Superior temporal gyrus (tissue), 1 donor: ENCODE measurements around the gene PPP2R3C.
"Not testable (repeated sequence)": the region's sequence is repeated elsewhere in the genome, so short reads cannot be mapped to it uniquely, and the experiment has no call there.

ENCODE experiments used
- DNase-seq: peaks from one replicate; pipeline ENCODE4 v3.0.0-alpha.2; 2016; ENCODE audit errors: extremely low spot score

The PPP2R3C gene

DNA sequence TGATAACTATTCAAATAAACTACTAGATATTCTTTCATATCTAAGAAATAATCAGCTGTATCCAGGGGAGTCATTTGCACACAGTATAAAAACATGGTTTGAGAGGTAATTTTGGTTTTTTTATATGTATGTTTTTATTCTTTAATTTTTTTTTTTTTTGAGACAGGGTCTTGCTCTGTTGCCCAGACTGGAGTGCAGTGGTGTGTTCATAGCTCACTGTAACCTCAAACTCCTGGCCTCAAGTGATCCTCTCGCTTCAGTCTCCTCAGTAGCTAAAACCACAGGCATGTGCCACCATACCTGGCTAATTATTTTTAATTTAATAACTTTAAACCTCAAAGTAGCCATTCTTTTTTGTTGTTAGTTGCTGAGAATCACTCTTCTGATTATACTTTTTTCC, 2.3 kb upstream of the PPP2R3C start:
- no peak for DNase-seq

DNA sequence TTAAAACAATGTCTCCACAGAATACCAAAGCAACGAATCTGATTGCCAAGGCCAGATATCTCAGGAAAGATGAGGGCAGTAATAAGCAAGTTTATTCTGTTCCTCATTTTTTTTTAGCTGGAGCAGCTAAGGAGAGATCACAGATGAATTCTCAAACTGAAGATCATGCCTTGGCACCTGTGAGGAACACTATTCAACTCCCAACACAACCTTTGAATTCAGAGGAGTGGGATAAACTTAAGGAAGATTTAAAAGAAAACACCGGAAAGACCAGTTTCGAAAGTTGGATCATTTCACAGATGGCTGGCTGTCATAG, 1.6 kb upstream of the PPP2R3C start:
- no peak for DNase-seq

DNA sequence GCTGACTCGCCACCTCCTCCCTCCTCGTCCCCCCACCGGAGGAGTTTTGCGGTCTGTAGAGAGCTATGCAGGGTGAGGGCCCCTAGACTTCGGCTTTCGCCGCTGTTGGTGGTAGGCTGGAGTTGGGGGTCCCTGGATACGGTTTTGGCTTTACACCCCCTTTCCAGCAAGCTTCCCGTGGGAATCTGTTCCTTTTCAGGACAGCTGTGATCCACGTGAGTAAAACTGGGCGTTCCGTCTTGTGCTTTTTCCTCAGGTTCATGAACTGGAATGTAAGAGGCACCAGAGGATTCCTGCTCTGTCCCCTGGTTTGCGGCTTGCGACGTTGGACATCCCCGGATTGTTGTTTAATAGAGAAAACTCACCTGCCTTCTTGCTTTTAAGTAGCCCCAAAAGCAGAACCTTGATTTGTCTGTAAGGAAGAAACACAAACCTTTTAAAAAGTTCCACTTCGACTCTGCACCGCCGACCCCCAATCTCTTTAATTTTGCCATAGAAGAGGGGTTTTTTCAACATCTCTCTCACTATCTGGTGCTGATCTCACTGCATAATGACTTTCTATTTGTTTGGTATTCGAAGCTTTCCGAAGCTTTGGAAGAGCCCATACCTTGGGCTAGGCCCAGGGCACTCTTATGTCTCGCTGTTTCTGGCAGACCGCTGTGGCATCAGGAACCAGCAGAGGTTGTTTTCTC, 1.1 kb upstream of the PPP2R3C start:
- no peak for DNase-seq

DNA sequence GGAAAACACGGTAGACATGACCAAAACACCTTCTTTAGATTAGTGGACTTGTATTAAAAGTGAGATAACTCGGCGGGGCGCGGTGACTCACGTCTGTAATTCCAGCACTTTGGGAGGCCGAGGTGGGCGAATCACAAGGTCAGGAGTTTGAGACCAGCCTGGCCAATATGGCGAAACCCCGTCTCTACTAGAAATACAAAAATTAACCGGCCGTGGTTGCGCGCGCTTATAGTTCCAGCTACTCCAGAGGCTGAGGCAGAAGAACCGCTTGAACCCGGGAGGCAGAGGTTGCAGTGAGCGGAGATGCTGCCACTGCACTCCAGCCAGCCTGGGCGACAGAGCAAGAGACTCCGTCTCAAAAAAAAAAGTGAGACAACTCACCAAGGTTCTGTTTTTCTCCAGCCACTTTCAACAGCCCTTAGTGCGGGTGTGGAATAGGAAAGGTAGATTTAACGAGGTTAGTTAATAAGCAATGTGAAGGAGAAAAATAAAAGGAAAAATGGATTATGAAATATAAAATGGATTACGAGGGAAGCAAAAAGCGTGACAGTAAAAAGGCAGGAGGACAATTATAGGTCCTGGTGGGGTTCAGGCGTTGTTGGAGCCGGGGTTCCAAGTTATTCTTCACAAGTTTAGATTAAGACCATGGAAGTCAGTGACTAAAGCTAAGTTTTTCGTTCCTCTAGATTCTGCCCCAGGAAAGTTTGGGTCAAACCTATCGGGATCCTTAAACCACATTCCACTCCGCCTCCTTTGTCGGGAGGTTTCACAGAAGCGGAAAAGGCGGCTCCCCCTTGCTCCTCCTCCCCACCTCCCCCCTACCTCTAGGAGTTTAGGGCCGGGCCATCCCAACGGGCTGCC, 534 bp downstream of the PPP2R3C start:
- no peak for DNase-seq

DNA sequence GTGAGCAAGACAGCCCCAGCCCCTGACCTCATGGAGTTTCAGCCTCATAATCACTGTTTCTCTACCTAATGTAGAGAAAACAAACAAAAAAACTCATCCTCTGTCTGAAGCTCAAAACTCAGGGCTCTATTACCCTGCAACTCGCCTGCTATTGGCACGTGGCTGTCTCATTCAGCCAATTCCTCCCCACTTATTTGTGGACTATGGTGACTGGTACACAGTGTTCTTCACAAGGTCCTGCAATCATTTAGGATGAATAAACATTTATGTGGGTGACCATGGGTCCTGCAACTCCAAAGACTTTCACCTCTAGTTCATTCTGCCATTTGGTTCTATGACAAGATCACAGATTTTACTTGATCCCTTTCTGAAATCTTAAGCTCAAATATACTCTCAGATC, 4.7 kb downstream of the PPP2R3C start:
- DNase-seq: no peak

DNA sequence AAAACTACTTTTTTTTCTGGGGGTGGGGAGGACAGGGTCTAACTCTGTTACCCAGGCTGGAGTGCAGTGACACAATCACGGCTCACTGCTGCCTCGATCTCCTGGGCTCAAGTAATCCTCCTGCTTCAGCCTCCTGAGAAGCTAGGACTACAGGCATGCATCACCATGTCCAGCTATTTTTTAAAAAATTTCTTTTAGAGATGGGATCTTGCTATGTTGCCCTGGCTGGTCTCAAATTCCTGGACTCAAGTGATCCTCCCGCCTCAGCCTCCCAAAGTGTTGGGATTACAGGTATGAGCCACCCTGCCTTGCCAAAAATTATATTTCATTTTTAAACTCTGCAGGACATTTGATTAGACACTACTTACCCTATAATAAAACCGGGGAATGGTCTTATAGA, 5.5 kb downstream of the PPP2R3C start:
- DNase-seq: no peak

DNA sequence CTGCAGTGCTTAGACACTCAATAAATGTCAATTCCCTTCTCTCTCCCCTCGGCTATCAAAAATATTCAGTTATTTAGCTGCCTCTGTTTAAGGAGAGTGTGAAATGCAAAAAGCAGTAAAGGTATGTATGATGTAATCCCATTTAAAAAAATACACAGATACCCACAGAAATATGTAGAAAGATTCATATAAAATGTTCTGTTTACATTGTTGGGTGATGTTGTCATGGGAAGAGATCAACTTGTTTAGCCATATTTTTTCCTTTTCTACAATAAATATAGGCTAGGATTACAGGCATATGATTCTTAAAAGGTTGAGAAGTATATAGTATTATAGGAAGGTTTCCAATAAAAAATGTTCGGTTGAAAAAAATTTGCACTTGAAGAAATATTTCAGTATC, 7.8 kb downstream of the PPP2R3C start:
- DNase-seq: no peak

DNA sequence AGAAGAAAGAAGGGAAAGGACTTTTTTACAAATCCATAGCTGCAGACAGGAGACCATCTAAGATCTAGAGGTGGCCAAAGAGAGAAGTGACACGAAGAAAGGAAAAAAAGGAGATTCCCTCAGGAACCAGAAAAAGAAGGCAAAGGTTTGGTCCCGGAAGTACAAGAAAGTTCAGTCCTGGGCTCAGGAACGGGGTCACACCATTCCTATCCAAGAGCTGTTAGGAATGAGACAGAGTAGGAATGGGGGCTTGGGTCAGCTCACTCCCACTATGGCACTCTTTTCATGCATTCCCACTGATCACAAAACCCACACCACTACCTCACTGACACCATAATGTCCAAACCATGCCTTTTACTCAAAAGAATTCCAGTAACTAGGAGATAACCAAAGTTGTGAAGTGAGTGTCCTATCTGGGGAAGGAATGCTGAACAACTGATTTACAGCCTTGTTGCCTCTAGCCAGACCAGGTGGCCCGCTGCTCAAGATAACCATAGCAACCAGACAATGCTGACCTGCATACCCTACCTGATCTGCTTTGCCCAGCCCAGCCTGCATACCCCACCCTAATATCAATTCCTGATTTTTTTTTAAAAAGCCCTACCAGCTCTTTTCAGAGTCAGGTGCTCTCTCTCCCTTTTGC, 8.4 kb downstream of the PPP2R3C start:
- no peak for DNase-seq

DNA sequence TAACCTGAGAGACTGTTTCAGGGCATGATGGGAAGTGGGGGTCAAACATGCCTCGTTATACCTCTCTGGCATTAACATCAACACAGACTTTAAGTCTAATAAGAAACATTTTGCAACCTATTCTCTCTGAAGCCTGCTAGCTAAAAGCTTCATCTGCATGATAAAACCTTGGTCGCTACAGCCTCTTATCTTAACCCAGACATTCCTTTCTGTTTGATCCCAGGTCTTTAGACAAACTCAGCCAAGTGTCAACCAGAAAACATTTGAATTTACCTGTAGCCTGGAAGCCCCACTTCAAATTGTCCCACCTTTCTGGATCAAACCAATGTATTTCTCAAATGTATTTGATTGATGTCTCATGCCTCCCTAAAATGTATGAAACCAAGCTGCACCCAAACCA, 9.1 kb downstream of the PPP2R3C start:
- DNase-seq: no peak

DNA sequence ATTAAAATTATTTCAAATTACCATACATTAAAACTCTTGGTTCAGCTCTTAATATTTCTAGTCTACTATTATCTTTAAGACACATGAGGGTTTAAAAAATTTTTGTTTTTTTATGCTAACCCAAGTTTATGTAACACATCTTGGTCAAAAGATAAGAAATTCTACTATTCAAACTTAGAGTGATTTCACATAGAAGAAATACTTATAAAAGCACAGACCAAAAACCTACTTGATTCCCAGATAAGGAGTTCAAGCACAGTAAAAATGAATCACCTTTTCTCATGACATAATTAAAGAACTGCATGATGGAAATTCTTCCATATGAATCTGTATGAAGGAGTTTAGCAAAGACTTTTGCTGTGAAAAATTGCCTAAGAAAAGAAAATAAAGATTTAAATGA, 13.9 kb downstream of the PPP2R3C start:
- no peak for DNase-seq

DNA sequence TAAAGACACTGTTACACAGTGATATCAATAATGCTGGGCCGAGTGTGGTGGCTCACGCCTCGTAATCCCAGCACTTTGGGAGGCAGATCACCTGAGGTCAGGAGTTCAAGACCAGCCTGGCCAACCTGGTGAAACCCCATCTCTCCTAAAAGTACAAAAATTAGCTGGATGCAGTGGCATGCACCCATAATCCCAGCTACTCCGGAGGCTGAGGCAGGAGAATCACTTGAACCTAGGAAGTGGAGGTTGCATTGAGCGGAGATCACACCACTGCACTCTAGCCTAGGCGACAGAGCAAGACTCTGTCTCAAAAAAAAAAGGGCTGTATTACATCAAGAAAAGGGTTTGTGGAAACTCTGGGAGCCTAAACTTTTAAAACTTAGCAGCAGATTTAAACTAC, 27.1 kb downstream of the PPP2R3C start:
- DNase-seq: not testable (repeated sequence)

DNA sequence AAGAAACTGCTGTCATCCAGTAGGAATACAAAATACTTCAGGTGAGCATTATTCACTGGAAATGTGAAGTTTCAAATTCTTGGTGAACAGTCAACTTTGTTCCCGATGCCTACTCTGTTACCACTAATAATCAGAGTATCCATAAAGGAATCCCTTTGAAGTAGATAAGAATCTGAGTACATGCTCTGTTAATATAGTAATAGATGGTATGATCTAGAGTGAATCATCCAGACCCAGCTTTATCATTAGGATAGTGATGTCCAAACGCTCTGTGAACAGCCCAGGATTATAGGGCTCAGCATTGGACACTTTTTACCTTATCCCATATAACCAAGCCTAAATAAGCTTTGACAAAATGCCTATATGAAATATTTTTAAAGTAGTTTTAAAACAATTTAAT, 33.3 kb downstream of the PPP2R3C start:
- no peak for DNase-seq

DNA sequence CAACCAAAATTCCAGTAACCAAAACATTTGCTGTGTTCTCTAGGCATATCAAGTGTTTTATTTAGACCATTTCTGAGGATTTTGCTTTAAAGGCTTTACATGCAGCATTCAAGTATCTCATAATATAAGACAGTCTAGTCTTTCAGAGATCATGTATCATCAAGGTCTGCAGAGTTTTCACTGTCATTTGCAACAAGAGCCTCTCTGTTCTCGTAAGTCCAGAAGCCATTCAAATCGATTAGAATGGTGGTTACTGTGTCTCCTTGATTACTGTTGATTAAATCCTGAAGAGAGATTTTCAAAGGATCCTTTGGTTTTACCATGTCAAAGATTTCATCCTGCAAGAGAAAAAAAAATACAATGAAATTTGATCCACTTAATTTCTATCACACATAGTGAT, 36.3 kb downstream of the PPP2R3C start:
- DNase-seq: no peak

DNA sequence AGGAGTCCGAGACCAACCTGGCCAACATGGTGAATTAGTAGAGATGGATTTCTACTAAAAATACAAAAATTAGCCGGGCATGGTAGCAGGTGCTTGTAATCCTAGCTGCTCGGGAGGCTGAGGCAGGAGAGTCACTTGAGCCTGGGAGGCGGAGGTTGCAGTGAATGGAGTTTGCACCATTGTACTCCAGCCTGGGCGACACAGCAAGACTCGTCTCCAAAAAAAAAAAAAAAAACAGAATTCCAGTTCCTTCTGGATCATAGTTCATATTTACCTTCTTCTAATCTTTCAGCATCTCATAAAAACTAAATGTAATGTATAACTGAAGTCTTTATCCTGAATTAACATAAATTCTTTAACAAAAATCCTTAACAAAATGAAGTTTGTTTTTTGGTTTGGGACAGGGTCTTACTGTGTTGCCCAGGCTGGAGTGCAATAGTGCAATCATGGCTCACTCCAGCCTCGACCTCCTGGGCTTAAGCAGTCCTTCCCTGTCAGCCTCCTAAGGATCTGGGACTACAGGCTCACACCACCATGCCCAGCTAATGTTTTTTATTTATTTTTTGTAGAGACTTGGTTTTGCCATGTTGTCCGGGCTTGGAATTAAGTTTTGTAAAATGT, 38.1 kb downstream of the PPP2R3C start:
- DNase-seq: no peak

DNA sequence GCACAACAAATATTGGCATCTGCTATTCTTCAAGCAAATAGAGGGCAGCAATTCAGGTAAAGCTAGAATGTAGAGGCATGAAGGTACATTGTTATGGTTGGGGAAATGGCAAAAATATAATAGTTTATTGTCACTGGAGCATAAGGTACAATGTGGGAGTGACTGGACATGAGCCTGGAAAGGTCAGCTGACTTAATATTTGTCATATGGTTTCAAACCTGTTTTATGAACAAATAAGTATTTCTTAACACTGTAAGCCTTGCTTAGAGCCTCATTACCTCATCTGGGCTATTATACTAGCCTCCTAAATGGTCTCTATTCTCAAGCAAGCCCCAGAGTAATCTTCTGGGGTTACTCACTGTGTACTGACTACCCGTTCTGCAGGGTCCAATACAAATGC, 42.0 kb downstream of the PPP2R3C start:
- DNase-seq: no peak

DNA sequence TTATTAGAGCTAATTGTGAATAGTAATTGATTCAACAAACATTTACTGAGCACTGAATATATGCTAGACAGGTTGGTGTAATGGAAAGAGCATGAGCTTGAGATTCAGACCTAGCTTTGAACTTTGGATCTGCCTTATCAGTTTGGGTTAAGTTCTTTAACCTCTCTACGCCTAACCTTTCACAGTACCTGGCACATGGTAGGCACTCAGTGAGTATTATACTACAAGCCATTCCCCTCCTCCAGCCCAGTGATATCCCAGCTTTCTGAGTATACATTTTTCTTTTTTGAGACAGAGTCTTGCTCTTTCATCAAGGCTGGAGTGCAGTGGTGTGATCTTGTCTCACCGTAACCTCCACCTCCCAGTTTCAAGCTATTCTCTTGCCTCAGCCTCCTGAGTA, 43.7 kb downstream of the PPP2R3C start:
- no peak for DNase-seq

DNA sequence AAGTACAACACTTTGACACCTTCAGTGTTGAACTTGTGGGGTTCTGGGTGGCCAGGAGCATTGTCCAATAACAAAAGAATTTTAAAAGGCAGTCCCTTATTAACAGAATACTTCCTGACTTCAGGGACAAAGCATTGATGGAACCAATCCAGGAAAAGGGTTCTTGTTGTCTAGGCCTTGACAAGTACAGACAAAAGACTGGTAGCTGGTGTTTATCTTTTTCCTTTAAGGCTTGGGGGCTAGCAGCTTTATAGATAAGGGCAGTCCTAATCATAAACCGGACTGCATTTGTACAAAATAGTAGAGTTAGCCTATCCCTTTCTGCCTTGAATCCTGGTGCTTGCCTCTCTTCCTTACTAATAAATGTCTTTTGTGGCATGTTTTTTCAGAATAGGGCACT, 48.3 kb downstream of the PPP2R3C start:
- no peak for DNase-seq

DNA sequence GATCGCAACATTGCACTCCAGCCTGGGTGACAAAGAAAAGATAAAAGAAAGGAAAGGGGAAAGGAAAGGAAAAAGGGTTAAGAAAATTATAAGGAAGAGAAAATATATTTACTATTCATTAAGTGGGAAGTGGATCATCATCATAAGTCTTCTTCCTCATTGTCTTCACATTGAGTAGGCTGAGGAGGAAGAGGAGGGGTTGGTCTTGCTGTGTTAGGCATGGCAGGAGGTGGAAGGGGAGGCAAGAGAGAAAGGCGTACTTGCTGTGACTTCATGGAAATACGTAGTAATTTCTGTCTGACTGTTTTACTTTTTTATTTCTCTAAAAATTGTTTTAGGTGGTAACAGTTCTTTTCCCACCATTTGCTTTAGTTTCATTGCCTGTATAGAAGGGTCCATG, 49.6 kb downstream of the PPP2R3C start:
- DNase-seq: no peak

DNA sequence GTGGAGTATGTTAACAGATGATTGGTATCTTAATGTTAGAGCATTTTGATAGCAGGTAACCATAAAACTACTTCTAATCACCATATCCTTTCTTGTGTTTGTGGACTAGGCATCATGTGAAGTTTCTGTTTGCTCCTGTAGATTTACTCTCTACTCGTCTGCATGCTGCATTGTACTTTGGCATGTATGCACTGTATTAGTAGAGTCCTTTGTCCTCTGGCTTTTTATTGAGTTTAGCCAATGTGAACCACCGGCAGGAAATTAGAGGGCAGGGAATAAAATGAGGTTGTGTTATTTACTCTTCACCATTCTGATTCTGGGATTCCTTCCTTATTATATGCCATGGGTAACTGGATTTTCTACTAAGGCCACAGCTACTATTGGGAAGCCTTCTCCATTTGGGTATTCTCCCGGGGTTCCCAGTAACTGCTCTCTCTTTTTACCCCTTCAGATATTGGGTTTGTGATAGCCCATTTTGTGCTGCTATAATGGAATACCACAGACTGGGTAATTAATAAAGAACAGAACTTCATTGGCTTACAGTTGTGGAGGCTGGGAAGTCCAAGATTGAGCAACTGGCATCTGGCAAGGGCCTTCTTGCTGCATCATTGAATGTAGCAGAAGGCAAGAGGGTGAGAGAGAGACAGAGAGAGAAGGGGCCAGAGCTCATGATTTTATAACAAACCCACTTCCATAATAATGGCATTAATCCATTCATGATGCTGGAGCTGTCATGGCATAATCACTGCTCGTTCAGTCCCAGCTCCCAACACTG, 53.4 kb downstream of the PPP2R3C start:
- no peak for DNase-seq

DNA sequence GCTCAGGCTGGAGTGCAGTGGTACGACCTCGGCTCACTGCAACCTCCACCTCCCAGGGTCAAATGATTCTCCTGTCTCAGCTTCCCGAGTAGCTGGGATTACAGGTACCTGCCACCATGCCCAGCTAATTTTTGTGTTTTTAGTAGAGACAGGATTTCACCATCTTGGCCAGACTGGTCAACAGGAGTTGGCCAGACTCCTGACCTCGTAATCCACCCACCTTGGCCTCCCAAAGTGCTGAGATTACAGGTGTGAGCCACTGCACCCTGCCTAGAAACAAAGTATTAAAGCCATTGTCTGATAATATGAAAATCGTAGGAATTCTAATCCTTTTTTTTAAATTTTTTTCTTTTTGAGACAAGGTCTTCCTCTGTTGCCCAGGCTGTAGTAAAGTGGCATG, 56.1 kb downstream of the PPP2R3C start:
- not testable (repeated sequence) for DNase-seq

DNA sequence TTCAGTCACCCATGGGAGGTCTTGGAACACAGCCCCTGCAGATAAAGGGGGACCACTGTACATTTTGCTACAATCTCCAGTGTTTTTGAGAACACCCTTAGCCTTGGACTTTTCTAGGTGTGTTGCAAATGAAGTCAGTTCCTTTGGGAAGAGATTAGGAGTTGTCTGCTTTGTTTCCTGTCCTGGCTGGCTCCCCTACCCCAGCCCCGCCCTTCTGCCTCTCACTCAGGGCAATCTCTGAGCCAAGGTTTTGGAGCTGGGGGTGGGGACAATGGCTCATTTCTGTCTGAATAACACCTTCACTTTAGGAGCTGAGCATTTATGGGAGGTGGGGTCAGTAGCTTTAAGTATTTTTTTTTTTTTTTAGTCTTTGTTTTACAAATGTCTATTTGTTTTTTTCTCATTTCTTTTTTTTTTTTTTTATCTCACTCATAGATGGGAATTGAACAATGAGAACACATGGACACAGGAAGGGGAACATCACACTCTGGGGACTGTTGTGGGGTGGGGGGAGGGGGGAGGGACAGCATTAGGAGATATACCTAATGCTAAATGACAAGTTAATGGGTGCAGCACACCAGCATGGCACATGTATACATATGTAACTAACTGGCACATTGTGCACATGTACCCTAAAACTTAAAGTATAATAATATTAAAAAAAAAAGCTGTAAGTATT, 60.5 kb downstream of the PPP2R3C start:
- not testable (repeated sequence) for DNase-seq
